Activated naive CD4-positive, alpha-beta T cell treated with anti-CD3 and anti-CD28 coated beads for 36 hours (primary cell): ENCODE results near the gene RERE. TPM values are rescaled to one million over a fixed set of nuclear protein-coding genes. Genes with fewer than 3 reads are reported as not detected.

Source experiments
- CTCF ChIA-PET: fragments of 350-600 bp; sonication (Branson Sonifier 250); formaldehyde crosslinking; loops from one replicate; lab custom pipeline; 2021; ENCODE audit warnings: antibody characterized with exemption; lab: Charles Lee
- DNase-seq: peaks from one replicate; pipeline ENCODE4 v3.0.0-alpha.2; 2020
- H3K27ac Mint-ChIP-seq: one replicate; pipeline ENCODE4 v1.8.0; 2021; ENCODE audit warnings: mild to moderate bottlenecking, mixed read lengths
- H3K27me3 Mint-ChIP-seq: one replicate; pipeline ENCODE4 v1.8.0; 2021; ENCODE audit warnings: low read depth, mixed read lengths
- H3K36me3 Mint-ChIP-seq: one replicate; pipeline ENCODE4 v1.8.0; 2021; ENCODE audit warnings: low read depth, mixed read lengths
- H3K4me1 Mint-ChIP-seq: one replicate; pipeline ENCODE4 v1.8.0; 2021; ENCODE audit warnings: low read depth, mixed read lengths
- H3K4me3 Mint-ChIP-seq: one replicate; pipeline ENCODE4 v1.8.0; 2021; ENCODE audit warnings: mild to moderate bottlenecking, moderate library complexity, mixed read lengths
- H3K9me3 Mint-ChIP-seq: one replicate; pipeline ENCODE4 v1.8.0; 2021; ENCODE audit warnings: mixed read lengths
- intact Hi-C: fragments of 100-400 bp; cut with micrococcal nuclease; formaldehyde crosslinking; loops from one replicate; pipeline ENCODE4 v1.15.1; 2023
- total RNA-seq, 2 experiments: library from RNA; stranded (reverse); gene quantifications; one replicate each; pipeline ENCODE4 v1.2.3, GENCODE V29; 2021

Gene RERE
- total RNA-seq, 2 experiments from 2014 or later, result 46.4 to 47.6 TPM

GRCh38 chr1:8337776-8338525 lies 479.5 kb downstream of the RERE start:
- H3K27me3 Mint-ChIP-seq, result no peaks in the 10 kb centered on the region
- H3K4me1 Mint-ChIP-seq, result no peaks in the 10 kb centered on the region
- no peak overlapping the region for H3K4me3 Mint-ChIP-seq
- CTCF ChIA-PET, result no interaction called here
- peaks cover 3% of the 10 kb centered on the region for H3K9me3 Mint-ChIP-seq
- intact Hi-C loops, result no loop called here
- peaks cover 2% of the 10 kb centered on the region for H3K36me3 Mint-ChIP-seq
- no peak overlapping the region for H3K27ac Mint-ChIP-seq
- no peak for DNase-seq

DNA sequence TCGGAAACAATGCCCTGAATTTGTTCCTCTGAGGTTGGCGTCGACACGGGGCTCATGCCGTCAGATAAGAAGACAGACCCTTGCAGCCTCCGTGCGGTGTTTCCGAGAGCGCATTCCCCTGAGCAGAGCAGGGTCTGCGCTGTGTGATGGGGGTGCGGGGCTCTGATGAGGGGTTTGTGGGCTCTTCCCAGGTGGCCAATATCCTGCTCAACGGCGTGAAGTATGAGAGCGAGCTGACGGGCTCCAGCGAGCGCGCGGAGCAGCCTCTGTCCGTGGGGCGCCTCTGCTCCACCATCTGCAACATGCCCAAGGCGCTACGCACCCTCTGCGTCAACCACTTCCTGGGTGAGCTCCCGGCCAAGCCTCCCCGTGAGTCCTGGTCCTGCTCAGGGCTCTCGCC lies 482.2 kb downstream of the RERE start:
- H3K4me3 Mint-ChIP-seq, result no peak overlapping the region
- H3K9me3 Mint-ChIP-seq, result peaks cover 3% of the 10 kb centered on the region
- no peaks in the 10 kb centered on the region for H3K27me3 Mint-ChIP-seq
- no peak overlapping the region for H3K27ac Mint-ChIP-seq
- H3K36me3 Mint-ChIP-seq, result peaks cover 2% of the 10 kb centered on the region
- no peak for DNase-seq
- no peaks in the 10 kb centered on the region for H3K4me1 Mint-ChIP-seq
- intact Hi-C loops, result no loop called here
- CTCF ChIA-PET, result no interaction called here

DNA sequence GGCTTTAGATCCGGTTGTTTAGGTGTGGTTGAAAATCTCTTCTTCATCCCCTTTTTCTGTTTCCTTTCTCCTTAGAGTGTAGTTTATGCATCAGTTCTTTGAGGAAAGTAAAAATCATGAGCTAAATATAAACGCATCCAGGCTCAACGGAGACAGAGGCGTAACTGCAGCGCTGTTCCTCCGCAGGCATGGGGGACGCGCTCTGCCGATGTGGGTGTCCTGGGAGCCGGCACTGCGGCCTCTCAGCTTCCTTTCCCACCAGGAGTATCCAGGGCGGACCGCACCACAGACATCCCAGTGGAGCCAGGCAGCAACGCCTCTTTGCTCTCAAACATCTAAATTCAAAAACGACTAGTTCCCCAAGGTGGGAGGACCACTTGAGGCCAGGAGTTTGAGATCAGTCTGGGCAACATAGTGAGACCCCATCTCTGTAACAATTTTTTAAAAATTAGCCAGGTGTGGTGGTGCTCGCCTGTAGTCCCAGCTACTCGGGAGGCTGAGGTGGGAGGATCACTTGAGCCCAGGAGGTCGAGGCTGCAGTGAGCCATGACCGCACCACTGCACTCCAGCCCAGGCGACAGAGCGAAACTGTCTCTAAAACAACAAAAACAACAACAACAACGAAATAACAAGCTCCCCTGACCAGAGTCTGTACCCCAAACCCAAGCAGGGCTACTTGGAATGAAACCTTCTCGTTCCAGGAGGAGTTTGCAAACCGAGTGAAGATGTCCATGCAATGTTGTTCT lies 483.2 kb downstream of the RERE start:
- no peaks in the 10 kb centered on the region for H3K27me3 Mint-ChIP-seq
- H3K4me1 Mint-ChIP-seq, result no peaks in the 10 kb centered on the region
- H3K36me3 Mint-ChIP-seq, result peaks cover 2% of the 10 kb centered on the region
- CTCF ChIA-PET, result interaction anchor here (1.1 kb wide), 1 partner anchor 319 kb away, joined by 3 read pairs; no protein-coding TSS in a partner anchor
- no peak for DNase-seq
- H3K27ac Mint-ChIP-seq, result no peak overlapping the region
- no peak overlapping the region for H3K4me3 Mint-ChIP-seq
- intact Hi-C loops, result no loop called here
- peaks cover 3% of the 10 kb centered on the region for H3K9me3 Mint-ChIP-seq

GRCh38 chr1:8333246-8333987 lies 484.0 kb downstream of the RERE start:
- intact Hi-C loops, result no loop called here
- no peaks in the 10 kb centered on the region for H3K27me3 Mint-ChIP-seq
- no peak overlapping the region for H3K27ac Mint-ChIP-seq
- CTCF ChIA-PET, result interaction anchor here (1.1 kb wide), 1 partner anchor 319 kb away, joined by 3 read pairs; no protein-coding TSS in a partner anchor
- peaks cover 2% of the 10 kb centered on the region for H3K36me3 Mint-ChIP-seq
- no peak overlapping the region for H3K4me3 Mint-ChIP-seq
- no peaks in the 10 kb centered on the region for H3K4me1 Mint-ChIP-seq
- no peak for DNase-seq
- peaks cover 3% of the 10 kb centered on the region for H3K9me3 Mint-ChIP-seq

- CTCF ChIA-PET, result no interaction called here
- no peak overlapping the region for H3K27ac Mint-ChIP-seq
- DNase-seq, result no peak
- intact Hi-C loops, result no loop called here
- H3K27me3 Mint-ChIP-seq, result no peaks in the 10 kb centered on the region
- peaks cover 2% of the 10 kb centered on the region for H3K36me3 Mint-ChIP-seq
- no peaks in the 10 kb centered on the region for H3K4me1 Mint-ChIP-seq
- peaks cover 3% of the 10 kb centered on the region for H3K9me3 Mint-ChIP-seq
- no peak overlapping the region for H3K4me3 Mint-ChIP-seq
Observed at GRCh38 chr1:8332806-8333205, 484.6 kb downstream of the RERE start.

- CTCF ChIA-PET, result no interaction called here
- no peaks in the 10 kb centered on the region for H3K4me1 Mint-ChIP-seq
- no peaks in the 10 kb centered on the region for H3K9me3 Mint-ChIP-seq
- H3K27me3 Mint-ChIP-seq, result no peaks in the 10 kb centered on the region
- H3K27ac Mint-ChIP-seq, result no peak overlapping the region
- H3K4me3 Mint-ChIP-seq, result no peak overlapping the region
- intact Hi-C loops, result no loop called here
- DNase-seq, result no peak
- no peaks in the 10 kb centered on the region for H3K36me3 Mint-ChIP-seq
Observed at GRCh38 chr1:8330271-8331125, 486.9 kb downstream of the RERE start.

DNA sequence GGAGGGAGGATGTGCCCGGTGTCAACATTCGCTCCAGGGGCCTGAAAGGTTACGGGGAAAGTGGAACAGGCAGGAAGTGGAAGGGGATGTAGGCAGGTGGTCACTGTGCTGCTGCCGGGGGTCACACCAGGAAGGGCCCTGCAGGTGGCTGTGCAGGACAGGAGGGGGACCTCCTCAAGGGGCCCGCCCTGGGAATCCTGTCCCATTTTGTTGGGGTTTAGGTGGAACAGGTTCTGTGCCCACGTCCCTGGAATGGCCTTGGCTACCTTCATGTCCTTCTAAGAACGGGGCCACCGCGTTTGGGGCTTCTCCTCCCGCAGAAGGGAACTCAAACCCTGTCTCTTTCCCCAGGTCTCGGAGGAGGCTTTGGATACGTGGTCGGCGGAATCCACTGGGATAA lies 487.6 kb downstream of the RERE start:
- no peak overlapping the region for H3K27ac Mint-ChIP-seq
- H3K4me1 Mint-ChIP-seq, result no peaks in the 10 kb centered on the region
- intact Hi-C loops, result no loop called here
- H3K36me3 Mint-ChIP-seq, result no peaks in the 10 kb centered on the region
- no peak overlapping the region for H3K4me3 Mint-ChIP-seq
- no peaks in the 10 kb centered on the region for H3K9me3 Mint-ChIP-seq
- H3K27me3 Mint-ChIP-seq, result no peaks in the 10 kb centered on the region
- no peak for DNase-seq
- CTCF ChIA-PET, result no interaction called here

DNA sequence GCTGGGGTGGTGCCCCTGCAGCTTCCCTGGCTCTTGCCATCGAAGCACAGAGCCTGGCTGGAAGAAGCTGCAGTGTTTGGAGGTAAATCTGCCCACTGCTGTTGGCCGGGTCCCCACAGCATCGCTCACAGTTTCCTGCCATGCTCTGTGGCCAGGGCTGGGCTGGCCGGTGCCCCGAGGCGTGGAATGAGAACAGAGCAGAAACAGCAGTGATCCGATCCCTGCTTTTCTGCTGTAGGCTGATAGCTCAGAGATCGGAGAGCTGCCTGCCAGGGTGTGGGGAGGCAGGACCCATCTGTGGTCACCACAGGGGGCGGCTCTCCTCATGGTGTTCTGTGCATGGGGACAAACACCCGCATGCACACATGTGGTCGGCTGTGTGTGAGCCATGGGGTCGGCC lies 488.0 kb downstream of the RERE start:
- CTCF ChIA-PET, result no interaction called here
- Mint-ChIP-seq H3K9me3 (no peaks in the 10 kb centered on the region), H3K36me3 (no peaks in the 10 kb centered on the region), H3K27me3 (no peaks in the 10 kb centered on the region), H3K4me3 (no peak overlapping the region), H3K27ac (no peak overlapping the region), H3K4me1 (no peaks in the 10 kb centered on the region)
- intact Hi-C loops, result no loop called here
- no peak for DNase-seq

DNA sequence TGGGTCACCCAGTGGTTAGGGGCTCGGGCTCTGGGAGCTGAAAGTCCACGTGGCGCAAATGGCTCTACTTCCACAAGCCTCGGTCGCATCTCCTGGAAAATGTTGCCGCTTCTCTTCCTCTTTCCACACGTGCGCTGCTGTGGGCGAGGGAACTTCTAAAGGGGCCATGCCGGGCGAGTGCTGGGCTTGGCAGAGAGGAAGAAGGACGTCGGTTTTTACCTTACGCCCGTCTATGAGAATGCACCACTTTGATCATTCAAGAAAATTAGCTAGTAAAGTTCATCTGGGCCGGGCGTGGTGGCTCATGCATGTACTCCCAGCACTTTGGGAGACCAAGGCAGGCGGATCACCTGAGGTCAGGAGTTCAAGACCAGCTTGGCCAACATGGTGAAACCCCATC lies 489.2 kb downstream of the RERE start:
- Mint-ChIP-seq H3K27me3 (no peaks in the 10 kb centered on the region), H3K4me1 (no peaks in the 10 kb centered on the region), H3K9me3 (no peaks in the 10 kb centered on the region), H3K27ac (no peak overlapping the region), H3K4me3 (no peak overlapping the region), H3K36me3 (no peaks in the 10 kb centered on the region)
- intact Hi-C loops, result no loop called here
- DNase-seq, result no peak
- CTCF ChIA-PET, result interaction anchor here (1.0 kb wide), 1 partner anchor 313 kb away, joined by 3 read pairs; no protein-coding TSS in a partner anchor

- no peak for DNase-seq
- H3K9me3 Mint-ChIP-seq, result no peaks in the 10 kb centered on the region
- H3K4me1 Mint-ChIP-seq, result no peaks in the 10 kb centered on the region
- no peak overlapping the region for H3K4me3 Mint-ChIP-seq
- no peaks in the 10 kb centered on the region for H3K36me3 Mint-ChIP-seq
- no peaks in the 10 kb centered on the region for H3K27me3 Mint-ChIP-seq
- H3K27ac Mint-ChIP-seq, result no peak overlapping the region
- CTCF ChIA-PET, result no interaction called here
- intact Hi-C loops, result no loop called here
Observed at GRCh38 chr1:8326265-8326664, 491.2 kb downstream of the RERE start.

- Mint-ChIP-seq H3K9me3 (no peaks in the 10 kb centered on the region), H3K4me1 (no peaks in the 10 kb centered on the region), H3K36me3 (no peaks in the 10 kb centered on the region), H3K27ac (no peak overlapping the region), H3K4me3 (no peak overlapping the region), H3K27me3 (no peaks in the 10 kb centered on the region)
- CTCF ChIA-PET, result no interaction called here
- DNase-seq, result no peak
- intact Hi-C loops, result no loop called here
Observed at GRCh38 chr1:8325771-8326170, 491.7 kb downstream of the RERE start.
